ENCODE data around the gene PLCXD1.
"Not testable (repeated sequence)": the region's sequence is repeated elsewhere in the genome, so short reads cannot be mapped to it uniquely, and the experiment has no call there.

The PLCXD1 gene

DNA sequence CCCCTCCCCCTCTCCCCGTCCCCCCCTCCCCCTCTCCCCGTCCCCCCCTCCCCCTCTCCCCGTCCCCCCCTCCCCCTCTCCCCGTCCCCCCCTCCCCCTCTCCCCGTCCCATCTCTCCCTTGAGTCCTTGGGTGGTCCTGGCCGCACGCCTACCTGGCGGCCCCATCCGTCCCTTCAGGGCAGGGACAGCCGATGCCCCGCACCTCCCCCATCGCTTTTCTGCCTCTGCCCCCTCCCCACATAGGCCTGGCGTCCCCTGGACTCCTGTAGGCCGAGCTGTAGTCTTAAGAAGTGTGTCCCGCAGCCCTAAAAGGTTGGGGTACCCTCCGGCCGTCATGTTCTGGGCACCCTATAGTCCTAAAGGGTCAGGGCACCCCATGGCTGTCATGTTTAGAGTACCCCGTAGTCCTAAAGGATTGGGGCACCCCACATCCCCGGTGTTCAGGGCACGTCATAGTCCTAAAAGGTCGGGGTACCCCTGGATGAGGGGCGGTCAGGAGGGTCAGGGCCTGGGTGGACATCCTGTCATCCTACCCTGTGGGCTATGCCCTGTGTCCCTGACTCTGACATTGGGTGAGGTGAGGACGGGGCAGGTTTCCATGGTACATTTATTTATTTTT lies 48.2 kb downstream of the PLCXD1 start:
- no peak for DNase-seq (ENCODE audit: low read depth)
- H3K4me3 ChIP-seq (ENCODE audit: low read depth, low read length), result no peak overlapping the region
- TF ChIP-seq CTCF (IDR thresholded peaks at IDR 0.05; ENCODE audit: low read depth, low read length, missing control alignments), result no peak

DNA sequence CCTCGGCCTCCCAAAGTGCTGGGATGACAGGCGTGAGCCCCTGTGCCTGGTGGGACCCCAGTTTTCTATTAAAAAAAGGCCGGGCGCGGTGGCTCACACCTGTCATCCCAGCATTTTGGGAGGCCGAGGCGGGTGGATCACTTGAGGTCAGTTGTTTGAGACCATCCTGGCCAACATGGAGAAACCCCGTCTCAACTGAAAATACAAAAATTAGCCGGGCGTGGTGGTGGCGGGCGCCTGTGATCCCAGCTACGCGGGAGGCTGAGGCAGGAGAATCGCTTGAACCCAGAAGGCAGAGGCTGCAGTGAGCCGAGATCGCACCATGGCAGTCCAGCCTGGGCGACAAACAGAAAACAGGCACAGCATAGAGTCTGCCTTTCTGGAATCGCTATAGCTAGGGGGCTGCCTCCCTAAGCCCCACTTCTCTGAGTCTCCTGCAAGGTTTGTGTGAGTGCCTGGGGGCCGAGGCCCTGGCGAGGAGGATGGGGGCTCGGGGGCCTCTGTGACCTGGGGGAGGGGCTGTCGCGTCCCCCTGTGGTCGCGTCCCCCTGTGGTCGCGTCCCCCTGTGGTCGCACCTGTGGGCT lies 49.1 kb downstream of the PLCXD1 start:
- not testable (repeated sequence) for H3K4me3 ChIP-seq (ENCODE audit: low read depth, low read length); DNase-seq (ENCODE audit: low read depth)

DNA sequence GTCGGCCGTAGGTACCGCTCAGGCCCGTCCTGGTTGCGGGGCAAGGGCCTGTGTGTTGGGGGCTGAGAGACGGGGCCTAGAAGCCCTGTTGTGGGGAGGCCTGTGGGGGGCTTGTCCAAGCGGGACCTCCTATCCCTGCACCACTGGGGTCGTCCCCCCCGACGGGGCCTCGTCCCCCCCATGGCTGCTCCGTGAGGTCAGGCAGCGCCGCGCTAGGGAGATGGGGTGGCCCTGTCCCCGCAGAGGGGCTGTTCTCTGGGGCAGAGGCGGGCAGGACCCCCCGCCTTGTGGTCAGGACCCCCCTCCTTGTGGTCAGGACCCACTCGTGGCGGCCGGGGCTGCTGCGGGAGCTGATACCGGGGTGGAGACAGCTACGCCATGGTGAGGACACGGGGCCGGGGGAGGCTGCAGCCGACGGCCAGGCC lies 49.6 kb downstream of the PLCXD1 start:
- TF ChIP-seq CTCF (IDR thresholded peaks at IDR 0.05; ENCODE audit: low read depth, low read length, missing control alignments), result no peak
- no peak overlapping the region for H3K4me3 ChIP-seq (ENCODE audit: low read depth, low read length)
- no peak for DNase-seq (ENCODE audit: low read depth)

GRCh38 chrX:331151-331824 lies 50.1 kb downstream of the PLCXD1 start:
- no peak for DNase-seq (ENCODE audit: low read depth)
- no peak for TF ChIP-seq CTCF (IDR thresholded peaks at IDR 0.05; ENCODE audit: low read depth, low read length, missing control alignments)
- no peak overlapping the region for H3K4me3 ChIP-seq (ENCODE audit: low read depth, low read length)

DNA sequence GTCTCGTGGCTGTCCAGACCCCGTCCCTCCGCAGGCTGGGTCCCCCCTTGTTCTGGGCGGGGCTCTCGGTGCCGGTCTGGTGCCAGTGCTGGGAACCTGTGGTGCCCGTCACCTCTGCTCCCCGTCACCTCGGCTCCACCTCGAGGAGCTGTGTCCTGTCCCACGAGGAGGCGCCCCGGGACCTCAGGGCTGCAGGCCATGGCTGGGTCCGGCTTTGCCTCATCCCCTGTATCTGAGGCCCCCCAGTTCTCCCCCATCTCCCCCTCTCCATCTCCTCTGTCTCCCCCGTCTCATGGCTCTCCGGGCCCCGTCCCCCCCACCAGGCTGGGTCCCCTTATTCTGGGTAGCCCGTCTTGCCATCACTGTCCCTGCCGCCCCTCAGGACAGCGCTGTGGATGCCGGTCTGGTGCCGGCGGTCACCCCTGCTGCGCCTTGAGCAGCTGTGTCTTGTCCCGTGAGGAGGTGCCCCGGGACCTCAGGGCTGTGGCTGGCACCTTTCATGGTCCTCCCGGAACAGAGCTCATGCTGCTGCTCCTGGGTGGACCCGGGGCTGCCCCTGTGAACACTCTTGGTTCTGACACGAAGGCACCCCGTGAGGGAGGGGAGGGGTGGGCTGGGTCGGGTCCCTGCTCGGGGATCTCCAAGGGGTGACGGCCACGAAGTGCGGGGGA lies 50.8 kb downstream of the PLCXD1 start:
- TF ChIP-seq CTCF (IDR thresholded peaks at IDR 0.05; ENCODE audit: low read depth, low read length, missing control alignments), result no peak
- DNase-seq (ENCODE audit: low read depth), result no peak
- no peak overlapping the region for H3K4me3 ChIP-seq (ENCODE audit: low read depth, low read length)

DNA sequence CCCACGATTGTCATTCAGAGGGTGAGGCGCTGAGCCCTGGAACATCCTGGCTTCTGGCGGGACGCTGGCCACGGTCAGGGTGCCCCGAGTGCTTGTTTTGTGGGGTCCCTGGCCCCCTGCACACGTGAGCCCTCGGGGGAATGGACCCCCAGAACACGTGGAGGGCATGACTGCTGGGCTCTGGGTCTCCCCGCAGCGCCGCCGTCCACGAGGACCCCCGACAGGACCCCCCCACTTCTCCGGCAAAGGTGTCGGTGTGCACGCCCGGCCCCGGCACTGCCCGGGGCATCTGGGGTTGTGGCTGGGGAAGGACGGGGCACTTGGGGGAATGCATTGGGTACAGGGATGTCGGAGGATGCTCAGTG lies 51.3 kb downstream of the PLCXD1 start:
- no peak for DNase-seq (ENCODE audit: low read depth)
- TF ChIP-seq CTCF (IDR thresholded peaks at IDR 0.05; ENCODE audit: low read depth, low read length, missing control alignments), result no peak

GRCh38 chrX:332916-333610 lies 51.9 kb downstream of the PLCXD1 start:
- TF ChIP-seq CTCF (IDR thresholded peaks at IDR 0.05; ENCODE audit: low read depth, low read length, missing control alignments), result no peak
- no peak overlapping the region for H3K4me3 ChIP-seq (ENCODE audit: low read depth, low read length)
- no peak for DNase-seq (ENCODE audit: low read depth)

More for the DNA sequence above, 51.3 kb downstream of the PLCXD1 start:
- H3K4me3 ChIP-seq (ENCODE audit: low read depth, low read length), result no peak overlapping the region
